Astrocyte (in vitro differentiated cells and primary cell): Measurements from ENCODE around the gene TENM3.

Experiments
- EZH2 ChIP-seq: IDR thresholded peaks from 2 replicates; pipeline ENCODE4 v1.6.1; 2012; ENCODE audit warnings: mild to moderate bottlenecking, low read length, inconsistent platforms; ENCODE audit not compliant: insufficient read depth
- TF ChIP-seq, protein P1 (sequence below): IDR thresholded peaks from 2 replicates; pipeline ENCODE4 v1.5.1; 2011; ENCODE audit warnings: low read depth, mild to moderate bottlenecking, inconsistent platforms, low read length, moderate library complexity; ENCODE audit not compliant: insufficient read depth

DNA sequence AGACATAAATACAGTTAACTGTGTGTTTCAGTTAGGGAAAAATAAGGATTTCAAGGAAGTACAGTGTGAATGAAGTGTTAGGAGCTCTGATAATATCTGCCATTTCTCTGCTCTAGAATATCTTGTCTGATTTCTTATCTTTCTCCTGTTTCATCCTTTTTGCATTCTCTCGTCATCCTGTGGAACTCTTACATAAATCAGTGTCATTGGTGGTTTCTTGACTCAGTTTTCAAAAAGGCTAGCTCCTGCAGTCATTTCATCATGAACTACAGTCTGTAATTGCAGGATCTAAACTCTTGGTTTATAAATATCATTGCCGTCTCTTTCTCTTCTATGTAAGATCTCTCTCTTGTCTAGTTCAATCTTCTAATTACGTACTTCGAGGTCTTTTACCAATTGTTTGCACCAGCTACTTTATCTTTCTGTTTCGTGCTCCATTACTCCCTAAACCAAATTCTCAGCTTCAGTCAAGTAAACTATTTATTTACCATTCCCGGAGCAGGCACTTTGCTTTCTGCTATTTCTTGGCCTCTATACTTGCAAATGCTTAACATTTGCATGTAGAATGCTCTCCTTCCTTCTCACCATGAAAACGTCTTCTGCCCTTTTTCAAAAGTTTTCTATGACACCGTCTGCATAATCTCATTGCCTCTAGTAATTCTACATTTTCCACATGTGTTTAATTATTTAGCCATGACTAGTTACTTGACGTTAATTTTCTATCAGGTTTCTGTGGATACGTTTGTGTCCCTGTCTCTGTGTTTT lies 294.0 kb downstream of the TENM3 start:
- no peak for TF ChIP-seq EZH2
- TF ChIP-seq, protein P1, sequence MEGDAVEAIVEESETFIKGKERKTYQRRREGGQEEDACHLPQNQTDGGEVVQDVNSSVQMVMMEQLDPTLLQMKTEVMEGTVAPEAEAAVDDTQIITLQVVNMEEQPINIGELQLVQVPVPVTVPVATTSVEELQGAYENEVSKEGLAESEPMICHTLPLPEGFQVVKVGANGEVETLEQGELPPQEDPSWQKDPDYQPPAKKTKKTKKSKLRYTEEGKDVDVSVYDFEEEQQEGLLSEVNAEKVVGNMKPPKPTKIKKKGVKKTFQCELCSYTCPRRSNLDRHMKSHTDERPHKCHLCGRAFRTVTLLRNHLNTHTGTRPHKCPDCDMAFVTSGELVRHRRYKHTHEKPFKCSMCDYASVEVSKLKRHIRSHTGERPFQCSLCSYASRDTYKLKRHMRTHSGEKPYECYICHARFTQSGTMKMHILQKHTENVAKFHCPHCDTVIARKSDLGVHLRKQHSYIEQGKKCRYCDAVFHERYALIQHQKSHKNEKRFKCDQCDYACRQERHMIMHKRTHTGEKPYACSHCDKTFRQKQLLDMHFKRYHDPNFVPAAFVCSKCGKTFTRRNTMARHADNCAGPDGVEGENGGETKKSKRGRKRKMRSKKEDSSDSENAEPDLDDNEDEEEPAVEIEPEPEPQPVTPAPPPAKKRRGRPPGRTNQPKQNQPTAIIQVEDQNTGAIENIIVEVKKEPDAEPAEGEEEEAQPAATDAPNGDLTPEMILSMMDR, result no peak
